NCI-H1694 treated with DMSO at 0.1 percent for 48 hours (cell line): Measurements from ENCODE around the gene TSC1.

Experiments
- DNase-seq: peaks from one replicate; lab custom pipeline; 2025; lab: John Stamatoyannopoulos, UW

The TSC1 gene

GRCh38 chr9:132887181-132888120 lies 57.0 kb downstream of the TSC1 start:
- no peak for DNase-seq

GRCh38 chr9:132886334-132886725 lies 58.1 kb downstream of the TSC1 start:
- no peak for DNase-seq

GRCh38 chr9:132885720-132886333 lies 58.6 kb downstream of the TSC1 start:
- no peak for DNase-seq

GRCh38 chr9:132883349-132884294 lies 60.8 kb downstream of the TSC1 start:
- no peak for DNase-seq

GRCh38 chr9:132882616-132883015 lies 61.8 kb downstream of the TSC1 start:
- DNase-seq: no peak

GRCh38 chr9:132881826-132882225 lies 62.6 kb downstream of the TSC1 start:
- no peak for DNase-seq

- DNase-seq: no peak
Observed at GRCh38 chr9:132880324-132880661, 64.1 kb downstream of the TSC1 start.

- DNase-seq: no peak
Observed at GRCh38 chr9:132879457-132880323, 64.7 kb downstream of the TSC1 start.

- DNase-seq: no peak
Observed at GRCh38 chr9:132878695-132879456, 65.5 kb downstream of the TSC1 start, which contains the start of gene SPACA9. Gene SPACA9 (plus strand): TSS chr9:132878898. CDS start chr9:132883948, 5,050 bp downstream.

GRCh38 chr9:132877824-132878694 lies 66.4 kb downstream of the TSC1 start, which contains the start of gene AK8:
Gene AK8 (minus strand): TSS chr9:132878284. CDS start chr9:132878255, 29 bp downstream.
- peak; percentile 24 for DNase-seq

GRCh38 chr9:132877458-132877823 lies 67.0 kb downstream of the TSC1 start:
- DNase-seq: no peak

- DNase-seq: no peak
Observed at GRCh38 chr9:132876849-132877248, 67.6 kb downstream of the TSC1 start.

- no peak for DNase-seq
Observed at GRCh38 chr9:132875159-132875558, 69.3 kb downstream of the TSC1 start.

GRCh38 chr9:132873403-132873802 lies 71.0 kb downstream of the TSC1 start:
- DNase-seq: no peak

- DNase-seq: no peak
Observed at GRCh38 chr9:132869266-132869665, 75.2 kb downstream of the TSC1 start.

- no peak for DNase-seq
Observed at GRCh38 chr9:132866898-132867297, 77.5 kb downstream of the TSC1 start.

GRCh38 chr9:132864691-132865090 lies 79.7 kb downstream of the TSC1 start:
- DNase-seq: no peak

GRCh38 chr9:132864277-132864676 lies 80.1 kb downstream of the TSC1 start:
- no peak for DNase-seq

GRCh38 chr9:132863096-132863495 lies 81.3 kb downstream of the TSC1 start:
- DNase-seq: no peak
